NCI-H526 (cell line): Measurements from ENCODE around the gene MBTPS1.

Experiments used
- DNase-seq, 2 experiments: peaks; one replicate each; lab custom pipeline; 2025; lab: John Stamatoyannopoulos, UW

Gene MBTPS1

GRCh38 chr16:84036131-84036530, 80.6 kb downstream of the MBTPS1 start:
- DNase-seq = no peak

GRCh38 chr16:84034516-84034915, 82.2 kb downstream of the MBTPS1 start:
- no peak for DNase-seq

GRCh38 chr16:84033251-84034195, 83.2 kb downstream of the MBTPS1 start:
- DNase-seq = no peak

GRCh38 chr16:84032458-84033178, 84.1 kb downstream of the MBTPS1 start:
- no peak for DNase-seq

- no peak for DNase-seq
Observed at GRCh38 chr16:84031556-84031955, 85.2 kb downstream of the MBTPS1 start.

GRCh38 chr16:84029297-84030047, 87.3 kb downstream of the MBTPS1 start:
- no peak for DNase-seq

GRCh38 chr16:84027625-84028024, 89.1 kb downstream of the MBTPS1 start:
- no peak for DNase-seq

- no peak for DNase-seq
Observed at GRCh38 chr16:84026606-84027005, 90.1 kb downstream of the MBTPS1 start.

- DNase-seq = no peak
Observed at GRCh38 chr16:84024854-84025253, 91.9 kb downstream of the MBTPS1 start.

- DNase-seq = no peak
Observed at GRCh38 chr16:84022644-84023043, 94.1 kb downstream of the MBTPS1 start.

- DNase-seq = no peak
Observed at GRCh38 chr16:84021488-84021887, 95.3 kb downstream of the MBTPS1 start.

- DNase-seq = no peak
Observed at GRCh38 chr16:84020353-84020752, 96.4 kb downstream of the MBTPS1 start.

- DNase-seq = no peak
Observed at GRCh38 chr16:84018710-84019109, 98.0 kb downstream of the MBTPS1 start.

- no peak for DNase-seq
Observed at GRCh38 chr16:84016477-84016876, 100.3 kb downstream of the MBTPS1 start.

GRCh38 chr16:84015399-84015798, 101.3 kb downstream of the MBTPS1 start:
- no peak for DNase-seq

- no peak for DNase-seq
Observed at GRCh38 chr16:84014570-84015327, 102.0 kb downstream of the MBTPS1 start.

GRCh38 chr16:84013787-84014569, 102.8 kb downstream of the MBTPS1 start:
- DNase-seq = peak; percentile 99

GRCh38 chr16:84009282-84009681, 107.5 kb downstream of the MBTPS1 start:
- no peak for DNase-seq

- DNase-seq = no peak
Observed at GRCh38 chr16:84007965-84008364, 108.8 kb downstream of the MBTPS1 start.

GRCh38 chr16:84007520-84007919, 109.2 kb downstream of the MBTPS1 start:
- DNase-seq = no peak

GRCh38 chr16:84005391-84005790, 111.4 kb downstream of the MBTPS1 start:
- no peak for DNase-seq
